Measurements from ENCODE around the gene GNAT1.
A peak's percentile ranks its signal among the peaks of the same experiment; 100 is the strongest.

Gene GNAT1

DNA sequence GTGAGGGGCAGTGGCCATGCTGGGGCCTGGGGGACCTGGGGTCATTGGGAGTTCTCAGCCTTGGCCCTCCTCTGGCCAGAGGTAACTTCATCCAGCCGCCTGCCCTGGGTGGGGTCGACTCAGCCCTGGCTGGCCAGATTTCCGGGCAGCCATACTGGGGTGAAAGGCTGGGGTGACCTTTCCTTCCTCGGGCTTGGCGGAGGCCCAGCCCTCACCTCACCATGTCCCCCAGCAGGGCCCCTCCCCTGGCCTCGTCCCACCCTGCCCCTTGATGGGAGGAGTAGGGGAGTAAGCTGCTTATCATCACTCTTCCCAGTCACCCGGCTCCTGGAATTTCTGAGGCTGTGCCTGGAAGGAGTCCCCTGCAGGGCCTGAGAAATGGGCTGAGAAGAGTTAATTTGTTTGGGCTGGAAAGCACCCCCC is 30.8 kb upstream of the GNAT1 start:
- DNase-seq (ENCODE audit: extremely low spot score) = no peak
- ChIA-PET POLR2A (no interaction called here), CTCF (no interaction called here)
- no peak for TF ChIP-seq SP1 (IDR thresholded peaks at IDR 0.05)
- no peak for TF ChIP-seq LEF1 (IDR thresholded peaks at IDR 0.05; ENCODE audit: borderline replicate concordance)
- no peak for TF ChIP-seq ELF4 (IDR thresholded peaks at IDR 0.05)
- TF ChIP-seq FOXK2 (IDR thresholded peaks at IDR 0.05) = no peak
- TF ChIP-seq TARDBP (IDR thresholded peaks at IDR 0.05) = no peak
- TF ChIP-seq CTBP1 (IDR thresholded peaks at IDR 0.05; ENCODE audit: borderline replicate concordance) = no peak
- no peak for TF ChIP-seq ARNT (IDR thresholded peaks at IDR 0.05)
- TF ChIP-seq, protein P1, sequence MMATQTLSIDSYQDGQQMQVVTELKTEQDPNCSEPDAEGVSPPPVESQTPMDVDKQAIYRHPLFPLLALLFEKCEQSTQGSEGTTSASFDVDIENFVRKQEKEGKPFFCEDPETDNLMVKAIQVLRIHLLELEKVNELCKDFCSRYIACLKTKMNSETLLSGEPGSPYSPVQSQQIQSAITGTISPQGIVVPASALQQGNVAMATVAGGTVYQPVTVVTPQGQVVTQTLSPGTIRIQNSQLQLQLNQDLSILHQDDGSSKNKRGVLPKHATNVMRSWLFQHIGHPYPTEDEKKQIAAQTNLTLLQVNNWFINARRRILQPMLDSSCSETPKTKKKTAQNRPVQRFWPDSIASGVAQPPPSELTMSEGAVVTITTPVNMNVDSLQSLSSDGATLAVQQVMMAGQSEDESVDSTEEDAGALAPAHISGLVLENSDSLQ (IDR thresholded peaks at IDR 0.05) = no peak
- no peak for TF ChIP-seq HDGF (IDR thresholded peaks at IDR 0.05; ENCODE audit: borderline replicate concordance)
- TF ChIP-seq NFRKB (IDR thresholded peaks at IDR 0.05) = no peak
- no peak for TF ChIP-seq BHLHE40 (IDR thresholded peaks at IDR 0.05; ENCODE audit: borderline replicate concordance)
- no peak for TF ChIP-seq SUZ12 (IDR thresholded peaks at IDR 0.05)
- no peak for TF ChIP-seq FOXM1 (IDR thresholded peaks at IDR 0.05; ENCODE audit: borderline replicate concordance)
- no peak for TF ChIP-seq FOXA1 (IDR thresholded peaks at IDR 0.05)
- no peak for TF ChIP-seq ZNF384 (IDR thresholded peaks at IDR 0.05)
- no peak for TF ChIP-seq L3MBTL2 (conservative IDR thresholded peaks at IDR 0.05)

DNA sequence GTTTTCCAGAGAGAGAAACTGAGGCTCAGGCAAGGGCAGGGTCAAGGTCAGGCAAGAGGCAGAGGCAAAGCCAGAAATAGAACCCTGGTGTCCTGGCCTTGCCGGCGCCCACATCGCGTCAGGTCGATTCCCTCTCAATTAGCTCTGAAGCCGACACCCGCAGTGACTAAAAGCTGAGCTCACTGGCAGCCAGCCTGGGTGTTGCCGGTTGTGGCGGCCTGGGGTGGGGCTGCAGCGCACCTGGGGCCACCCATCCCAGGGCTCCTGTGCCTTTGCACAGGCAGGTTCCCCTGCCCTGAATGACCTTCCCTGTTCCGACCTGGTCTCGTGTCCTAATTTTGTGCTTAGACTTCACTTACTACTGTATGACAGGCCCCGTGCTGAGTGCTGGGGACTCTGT is 30.1 kb upstream of the GNAT1 start:
- ChIA-PET CTCF (no interaction called here), POLR2A (no interaction called here)
- no peak for DNase-seq (ENCODE audit: extremely low spot score)
- TF ChIP-seq HDGF (IDR thresholded peaks at IDR 0.05; ENCODE audit: borderline replicate concordance) = no peak
- TF ChIP-seq SUZ12 (IDR thresholded peaks at IDR 0.05) = no peak
- TF ChIP-seq CTBP1 (IDR thresholded peaks at IDR 0.05; ENCODE audit: borderline replicate concordance) = no peak
- TF ChIP-seq BHLHE40 (IDR thresholded peaks at IDR 0.05; ENCODE audit: borderline replicate concordance) = no peak
- TF ChIP-seq ARNT (IDR thresholded peaks at IDR 0.05) = no peak
- TF ChIP-seq NFRKB (IDR thresholded peaks at IDR 0.05) = no peak
- TF ChIP-seq FOXM1 (IDR thresholded peaks at IDR 0.05; ENCODE audit: borderline replicate concordance) = no peak
- TF ChIP-seq LEF1 (IDR thresholded peaks at IDR 0.05; ENCODE audit: borderline replicate concordance) = no peak
- no peak for TF ChIP-seq FOXK2 (IDR thresholded peaks at IDR 0.05)
- TF ChIP-seq ZNF384 (IDR thresholded peaks at IDR 0.05) = no peak
- TF ChIP-seq SP1 (IDR thresholded peaks at IDR 0.05) = no peak
- no peak for TF ChIP-seq TARDBP (IDR thresholded peaks at IDR 0.05)
- TF ChIP-seq L3MBTL2 (conservative IDR thresholded peaks at IDR 0.05) = no peak
- no peak for TF ChIP-seq ELF4 (IDR thresholded peaks at IDR 0.05)
- TF ChIP-seq, protein P1 (IDR thresholded peaks at IDR 0.05) = no peak
- TF ChIP-seq FOXA1 (IDR thresholded peaks at IDR 0.05) = no peak

DNA sequence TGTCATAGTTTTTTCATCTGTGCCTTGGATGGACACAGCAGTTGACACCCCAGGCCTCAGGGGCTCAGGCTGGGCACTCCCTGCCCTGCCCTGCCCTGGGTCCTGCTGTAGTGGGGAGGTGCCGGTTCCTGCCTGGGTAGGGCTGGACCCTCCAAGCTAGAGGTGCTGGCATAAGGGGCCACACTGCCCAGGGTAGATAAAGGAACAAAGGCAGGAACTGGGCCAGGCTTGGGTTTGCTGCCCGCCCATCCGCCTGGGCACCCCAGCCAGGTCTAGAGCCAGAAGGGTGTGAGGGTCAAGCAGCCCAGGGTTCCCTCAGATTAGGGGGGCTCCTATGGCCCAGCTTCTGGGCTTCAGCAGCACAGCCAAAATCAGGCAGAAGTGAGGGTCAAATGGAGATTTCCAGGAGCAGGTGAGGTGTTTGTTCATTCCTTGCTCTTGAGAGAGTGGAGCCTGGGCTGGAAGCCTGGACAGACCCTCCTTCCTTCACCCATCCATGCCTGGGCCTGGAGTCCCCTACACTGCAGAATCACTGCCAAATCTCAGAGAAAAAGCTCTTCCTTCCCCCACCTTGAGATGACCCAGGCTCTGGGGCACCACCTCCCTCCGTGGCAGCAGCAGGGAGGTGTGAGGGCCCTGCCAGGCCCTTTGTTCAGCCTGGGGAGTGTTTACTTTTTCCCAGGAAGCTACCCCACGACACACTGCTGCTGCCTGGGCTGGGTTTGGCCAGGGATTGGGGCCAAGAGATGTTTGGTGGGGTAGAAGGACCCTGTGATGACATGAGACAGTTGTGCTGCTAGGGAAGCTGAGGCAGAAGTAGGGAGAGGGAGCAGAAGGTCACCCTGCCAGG is 29.2 kb upstream of the GNAT1 start:
- ChIA-PET POLR2A (no interaction called here), CTCF (no interaction called here)
- TF ChIP-seq SP1 (IDR thresholded peaks at IDR 0.05) = no peak
- no peak for TF ChIP-seq NFRKB (IDR thresholded peaks at IDR 0.05)
- no peak for TF ChIP-seq FOXM1 (IDR thresholded peaks at IDR 0.05; ENCODE audit: borderline replicate concordance)
- TF ChIP-seq FOXK2 (IDR thresholded peaks at IDR 0.05) = no peak
- TF ChIP-seq BHLHE40 (IDR thresholded peaks at IDR 0.05; ENCODE audit: borderline replicate concordance) = no peak
- TF ChIP-seq ZNF384 (IDR thresholded peaks at IDR 0.05) = no peak
- TF ChIP-seq LEF1 (IDR thresholded peaks at IDR 0.05; ENCODE audit: borderline replicate concordance) = no peak
- TF ChIP-seq, protein P1 (IDR thresholded peaks at IDR 0.05) = no peak
- no peak for TF ChIP-seq HDGF (IDR thresholded peaks at IDR 0.05; ENCODE audit: borderline replicate concordance)
- TF ChIP-seq CTBP1 (IDR thresholded peaks at IDR 0.05; ENCODE audit: borderline replicate concordance) = no peak
- TF ChIP-seq ELF4 (IDR thresholded peaks at IDR 0.05) = no peak
- no peak for TF ChIP-seq ARNT (IDR thresholded peaks at IDR 0.05)
- no peak for TF ChIP-seq SUZ12 (IDR thresholded peaks at IDR 0.05)
- no peak for TF ChIP-seq TARDBP (IDR thresholded peaks at IDR 0.05)
- TF ChIP-seq FOXA1 (IDR thresholded peaks at IDR 0.05) = no peak
- DNase-seq (ENCODE audit: extremely low spot score) = no peak

DNA sequence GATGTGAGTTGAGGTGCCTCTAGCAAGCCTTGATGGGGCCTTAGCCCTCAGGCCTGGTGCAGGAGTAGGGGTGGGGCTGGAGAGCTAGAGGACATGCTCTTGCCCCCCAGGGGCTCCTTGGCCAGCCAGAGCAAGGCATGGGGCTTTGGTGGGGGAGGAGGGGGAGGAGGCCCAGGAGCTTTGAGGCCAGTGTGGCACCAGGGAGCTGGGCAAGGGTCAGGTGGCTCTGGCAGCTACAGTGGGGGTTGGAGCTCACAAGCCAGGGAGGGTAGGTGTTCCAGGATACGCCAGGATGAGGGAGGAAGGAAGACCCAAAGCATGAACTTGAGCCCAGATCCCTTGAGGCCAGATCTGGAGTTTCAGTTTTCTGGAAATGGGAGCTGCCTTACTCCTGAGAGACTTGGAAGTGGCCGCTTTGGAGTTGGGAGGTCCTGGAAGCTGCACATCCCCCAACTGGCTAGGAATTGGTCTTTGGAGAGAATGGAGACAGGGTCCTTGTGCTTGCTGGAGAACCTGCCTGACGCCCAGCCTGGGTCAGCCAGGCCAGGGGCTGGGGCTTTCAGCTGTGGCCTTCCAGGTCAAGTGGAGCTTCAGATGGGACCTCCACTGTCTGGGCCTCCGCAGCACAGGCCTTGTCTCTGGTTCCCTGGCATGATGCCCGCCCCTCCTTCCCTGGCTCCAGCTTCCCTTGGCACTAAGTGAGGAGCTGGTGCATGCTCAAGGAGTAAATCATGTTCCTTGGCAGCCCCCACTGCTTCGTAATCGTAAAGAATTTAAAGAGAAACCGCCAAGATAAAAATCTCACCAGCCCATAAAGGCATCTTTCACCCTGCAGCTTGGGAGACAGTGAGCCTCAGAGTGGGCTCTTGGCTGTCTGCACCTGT is 27.6 kb upstream of the GNAT1 start:
- DNase-seq (ENCODE audit: extremely low spot score) = no peak
- CTCF ChIA-PET = interaction anchor here (0.6 kb wide), 1 partner anchor 42 kb away, joined by 3 read pairs; no protein-coding TSS in a partner anchor
- TF ChIP-seq, protein P1 (IDR thresholded peaks at IDR 0.05) = peak; percentile 32; the same call in 1 of the 2 replicates
- no peak for TF ChIP-seq L3MBTL2 (conservative IDR thresholded peaks at IDR 0.05)
- POLR2A ChIA-PET = interaction anchor here (0.8 kb wide), 1 partner anchor 19 kb away, joined by 3 read pairs; no protein-coding TSS in a partner anchor
